GM19438 (cell line): ENCODE results near the gene PRPF38A.
"Not testable (repeated sequence)": the region's sequence is repeated elsewhere in the genome, so short reads cannot be mapped to it uniquely, and the experiment has no call there.

Experiments
- ATAC-seq: cut with Tn5 transposase; IDR thresholded peaks from one replicate; pipeline ENCODE4 v1.9.1; 2021; ENCODE audit warnings: low read depth; ENCODE audit not compliant: unreplicated experiment

PRPF38A gene, protein sequence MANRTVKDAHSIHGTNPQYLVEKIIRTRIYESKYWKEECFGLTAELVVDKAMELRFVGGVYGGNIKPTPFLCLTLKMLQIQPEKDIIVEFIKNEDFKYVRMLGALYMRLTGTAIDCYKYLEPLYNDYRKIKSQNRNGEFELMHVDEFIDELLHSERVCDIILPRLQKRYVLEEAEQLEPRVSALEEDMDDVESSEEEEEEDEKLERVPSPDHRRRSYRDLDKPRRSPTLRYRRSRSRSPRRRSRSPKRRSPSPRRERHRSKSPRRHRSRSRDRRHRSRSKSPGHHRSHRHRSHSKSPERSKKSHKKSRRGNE

DNA sequence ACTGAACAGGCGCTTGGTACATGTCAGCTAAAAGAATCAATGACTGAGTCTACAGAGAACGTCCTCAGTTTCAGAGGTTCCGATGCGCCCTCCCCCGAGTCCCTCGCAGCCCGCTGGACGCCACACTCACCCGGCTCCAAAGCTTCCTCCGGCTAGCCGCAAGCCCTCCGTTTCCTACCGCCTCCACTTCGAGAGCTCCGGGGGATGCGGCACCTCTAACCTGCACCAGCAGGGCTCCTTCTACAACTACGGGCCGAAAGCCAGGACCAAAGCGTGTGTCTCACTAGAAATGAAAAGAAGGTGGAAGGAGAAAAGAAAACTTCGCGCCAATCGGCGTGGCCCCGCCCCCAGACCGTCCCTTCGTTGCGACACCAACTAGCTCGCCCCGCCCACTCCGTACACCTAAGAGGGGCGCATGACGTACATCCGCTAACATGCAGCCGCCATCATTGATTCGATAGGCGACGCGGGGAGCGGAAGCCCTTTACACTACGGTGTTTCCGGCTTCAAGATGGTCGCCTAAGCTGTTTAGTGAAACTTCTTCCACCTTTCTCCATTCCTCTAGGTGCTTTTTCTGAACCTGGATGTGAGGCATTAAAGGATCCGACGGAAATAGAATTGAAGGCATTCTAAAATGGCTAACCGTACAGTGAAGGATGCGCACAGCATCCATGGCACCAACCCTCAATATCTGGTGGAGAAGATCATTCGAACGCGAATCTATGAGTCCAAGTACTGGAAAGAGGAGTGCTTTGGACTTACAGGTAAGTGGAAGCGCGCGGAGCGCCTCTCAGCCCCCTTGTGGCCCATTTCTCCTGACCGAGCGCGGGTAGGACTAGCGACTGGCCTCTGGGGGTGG is at the start of gene PRPF38A, which contains the start of gene ORC1:
Gene PRPF38A, plus strand, starts transcription at position 487 of the 859 bp plus-strand sequence. Its CDS starts 148 bp downstream, at position 635.
Gene ORC1, minus strand, starts transcription at position 308 of the 859 bp plus-strand sequence. CDS start 2,200 bp downstream, outside the sequence.
- ATAC-seq: peak; percentile 93

DNA sequence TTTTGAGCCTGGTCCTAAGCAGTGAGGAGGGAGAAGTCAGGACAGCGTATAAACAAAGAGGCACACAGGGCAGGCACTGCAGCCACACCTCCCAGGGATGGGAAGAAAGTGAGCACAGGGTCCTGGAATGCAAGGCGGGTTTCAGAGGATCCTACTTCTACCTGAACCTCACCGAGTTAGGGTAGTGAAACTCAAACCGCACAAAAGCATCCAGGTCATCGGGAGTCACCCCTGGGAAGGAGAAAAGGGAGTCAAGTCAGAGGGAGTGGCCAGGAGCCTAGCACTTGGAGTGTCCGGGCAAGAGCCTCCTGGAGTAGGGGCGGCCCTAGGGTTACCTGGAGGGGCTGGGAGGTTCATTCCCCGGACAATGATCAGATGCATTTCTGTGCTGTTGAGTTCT is 49.0 kb upstream of the PRPF38A start:
- ATAC-seq: no peak

DNA sequence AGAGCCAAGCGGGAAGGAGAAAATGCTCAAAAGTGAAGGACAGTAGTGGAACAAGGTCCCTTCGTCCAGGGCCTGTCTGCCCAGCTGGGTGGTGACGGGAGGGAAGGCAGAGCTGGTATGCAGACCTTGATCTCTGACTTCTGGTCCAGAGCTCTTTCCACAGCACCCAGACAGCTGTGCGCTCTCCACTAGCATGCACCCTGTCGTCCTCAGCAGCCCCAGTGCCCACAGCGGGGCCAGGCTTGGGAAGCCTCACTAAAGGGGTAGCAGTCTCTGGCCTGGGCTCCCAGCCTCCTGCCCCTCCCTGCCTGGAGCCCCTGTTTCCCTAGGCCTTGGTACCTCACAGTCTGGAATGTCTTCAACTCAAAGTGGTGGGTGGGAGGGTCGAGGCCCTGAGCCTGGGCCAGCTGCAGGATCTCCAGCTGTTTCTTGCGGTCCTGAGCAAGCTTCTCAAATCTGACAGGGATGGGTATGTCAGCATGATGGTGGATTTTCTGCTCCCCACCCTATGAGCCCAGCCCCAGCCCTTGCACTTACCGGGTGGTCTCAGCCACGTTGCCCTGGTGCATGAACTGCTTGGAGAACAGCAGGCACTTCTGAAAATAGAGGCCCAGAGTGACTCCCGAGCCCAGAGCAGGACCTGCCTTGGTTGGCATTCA is 48.4 kb upstream of the PRPF38A start:
- no peak for ATAC-seq

DNA sequence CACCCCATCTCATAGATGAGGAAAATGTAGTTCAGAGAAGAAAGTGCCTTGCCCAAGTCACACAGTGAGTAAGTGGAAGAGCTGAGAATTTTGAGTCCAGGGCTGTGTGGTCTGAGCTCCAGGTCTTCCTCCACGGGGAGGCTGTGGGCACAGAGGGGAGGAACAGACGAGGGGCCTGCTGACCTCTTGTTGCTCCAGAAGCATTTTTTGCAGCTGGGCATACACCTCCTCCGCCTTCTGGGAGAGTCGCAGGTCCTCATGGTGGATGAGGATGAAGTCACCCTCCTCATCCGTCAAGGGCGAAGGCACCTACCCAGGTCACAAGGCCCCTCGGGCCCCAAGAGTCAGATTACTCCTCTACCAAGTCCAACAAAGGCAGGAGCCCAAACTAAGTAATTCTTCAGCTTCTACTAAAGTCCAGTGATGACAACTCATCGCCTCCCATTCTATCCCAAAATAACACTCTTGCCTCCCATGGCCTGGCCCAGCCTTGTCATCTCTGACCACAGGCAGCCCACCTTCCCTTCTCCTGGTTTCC is 47.5 kb upstream of the PRPF38A start:
- ATAC-seq: no peak

DNA sequence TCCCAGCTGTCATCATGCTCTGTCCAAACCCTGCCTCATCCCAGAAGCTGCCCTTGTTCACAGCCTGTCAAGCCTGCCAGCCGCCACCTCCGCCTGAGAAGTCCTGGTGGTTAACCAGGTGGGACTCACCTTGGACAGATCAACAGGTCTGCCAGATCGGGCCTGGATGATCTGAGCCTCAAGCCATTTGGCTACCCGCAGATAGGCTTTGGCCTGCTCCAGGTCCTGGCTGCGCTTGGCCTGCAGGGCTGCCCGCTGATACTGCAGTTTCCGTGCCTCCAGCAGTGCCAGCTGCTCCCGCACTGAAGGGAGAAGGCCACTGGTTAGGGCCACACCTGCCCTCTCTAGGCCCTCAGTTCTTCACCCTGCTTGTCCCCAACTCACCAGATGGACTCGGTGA is 47.0 kb upstream of the PRPF38A start:
- no peak for ATAC-seq

DNA sequence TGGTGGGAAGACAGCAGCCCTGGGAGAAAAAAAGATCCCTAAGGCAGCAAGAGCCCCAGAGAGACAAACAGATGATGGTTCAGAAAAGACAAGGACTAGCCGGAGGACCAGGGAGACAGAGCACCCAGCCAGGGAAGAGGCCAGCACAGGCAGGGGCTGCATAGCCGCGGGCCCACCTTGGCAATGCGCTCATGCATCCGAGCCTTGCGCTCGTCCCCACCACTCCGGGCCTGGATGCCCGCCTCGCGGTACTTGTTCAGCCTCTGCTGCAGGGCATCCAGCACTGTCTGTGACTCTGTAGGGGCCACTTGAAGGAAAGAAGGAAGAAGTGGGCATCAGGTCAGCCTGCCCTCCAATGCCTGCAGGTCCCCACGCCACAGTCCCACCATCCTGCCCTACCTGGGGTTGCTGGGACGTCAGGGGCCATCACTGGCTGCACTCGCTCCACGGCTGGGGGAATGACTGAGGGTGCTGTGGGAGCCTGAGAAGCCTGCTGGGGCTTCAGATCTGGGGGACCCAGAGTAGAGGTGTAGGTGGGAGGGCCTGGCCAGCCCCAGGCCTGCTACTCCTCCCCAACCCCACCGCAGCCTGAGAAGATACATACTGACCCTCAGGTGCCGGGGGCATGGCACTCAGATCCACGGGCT is 45.4 kb upstream of the PRPF38A start:
- no peak for ATAC-seq

DNA sequence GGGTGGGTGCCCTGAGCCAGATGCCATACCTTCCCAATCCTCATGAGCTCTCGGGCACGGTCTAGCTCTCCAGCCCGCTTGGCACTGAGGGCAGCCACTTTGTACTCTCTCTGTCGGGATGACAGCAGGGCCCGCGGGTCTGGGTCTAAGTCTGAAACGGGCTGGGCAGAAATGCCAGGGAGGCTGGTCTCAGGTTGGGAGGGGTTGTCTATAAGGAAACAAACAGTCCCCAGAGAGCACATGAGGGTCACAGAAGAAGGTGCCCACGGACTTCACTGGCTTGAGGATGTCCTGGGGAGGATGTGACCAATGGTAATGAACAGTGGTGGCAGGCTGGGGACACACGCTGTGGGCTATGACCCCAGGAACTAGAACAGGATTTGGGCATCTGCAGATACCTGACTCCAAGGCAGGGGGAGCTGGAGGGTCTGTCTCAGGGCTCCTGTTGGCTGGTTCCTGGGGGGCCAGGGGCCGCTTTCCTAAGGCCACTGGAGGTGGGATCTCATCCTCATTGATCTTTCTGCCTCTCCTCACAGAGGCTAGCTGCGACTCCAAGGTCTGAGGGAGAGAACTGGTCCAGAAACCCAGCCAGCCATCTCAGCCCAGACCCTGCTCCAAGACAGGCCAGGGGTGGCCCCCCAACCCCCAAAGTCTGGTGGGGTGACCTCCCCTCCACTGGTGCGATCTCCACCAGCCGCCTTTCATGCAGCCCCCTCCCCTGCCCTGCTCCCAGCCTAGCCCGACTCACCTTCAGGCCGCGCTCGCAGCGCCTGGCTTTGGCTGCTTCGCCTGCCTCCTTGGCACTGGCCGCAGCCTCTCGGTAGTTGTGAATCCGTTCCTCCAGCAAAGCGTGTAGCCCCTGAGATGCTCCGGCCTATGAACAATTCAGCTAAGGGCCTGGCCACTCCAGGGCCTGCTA is 44.5 kb upstream of the PRPF38A start:
- no peak for ATAC-seq

DNA sequence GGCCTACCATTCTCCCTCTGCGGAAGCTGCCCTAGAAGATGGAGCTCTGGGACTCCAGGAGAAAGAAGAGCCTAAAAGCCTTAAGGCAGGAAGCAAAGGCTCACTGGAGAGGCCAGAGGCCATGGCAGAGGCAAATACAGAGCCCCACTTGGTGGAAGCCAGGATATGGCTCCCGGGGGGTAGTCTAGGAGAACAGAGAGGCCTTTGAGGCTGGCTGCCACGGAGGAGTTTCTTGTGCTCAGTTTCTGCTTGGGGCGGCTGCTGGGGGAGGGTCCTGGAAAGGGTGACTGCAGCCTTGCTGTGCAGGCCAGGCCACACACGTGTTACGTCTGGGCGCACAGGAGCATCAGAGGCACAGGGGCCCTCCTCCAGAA is 43.8 kb upstream of the PRPF38A start:
- ATAC-seq: no peak

DNA sequence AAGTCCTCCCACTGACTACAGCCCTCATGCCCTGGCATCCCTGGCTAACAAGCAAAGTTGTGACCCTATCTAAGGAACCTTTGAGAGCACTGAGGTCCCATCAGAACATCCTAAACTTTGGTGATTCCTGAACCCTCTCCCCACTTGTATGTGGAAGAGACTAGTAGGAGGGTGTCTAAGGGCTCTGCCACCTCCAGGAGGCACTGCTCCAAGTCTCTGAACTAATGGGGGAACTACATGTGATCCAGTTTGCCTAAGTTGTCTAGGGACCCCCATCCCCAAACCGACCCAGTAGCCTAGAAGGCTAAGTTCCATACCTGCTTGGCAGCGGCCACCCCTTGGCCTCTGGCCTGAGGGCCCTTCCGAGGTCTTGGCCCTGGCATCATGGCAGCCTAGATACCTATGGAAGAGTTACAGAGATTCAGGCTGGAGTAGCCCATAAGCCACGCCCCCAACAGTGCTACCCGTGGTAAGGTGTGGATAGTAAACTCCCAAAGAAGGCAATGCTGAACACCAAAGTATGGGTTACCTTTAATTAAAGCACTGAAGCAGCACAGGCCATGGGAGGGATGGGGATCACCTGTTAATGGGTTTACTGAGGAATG is 40.1 kb upstream of the PRPF38A start:
- ATAC-seq: no peak

DNA sequence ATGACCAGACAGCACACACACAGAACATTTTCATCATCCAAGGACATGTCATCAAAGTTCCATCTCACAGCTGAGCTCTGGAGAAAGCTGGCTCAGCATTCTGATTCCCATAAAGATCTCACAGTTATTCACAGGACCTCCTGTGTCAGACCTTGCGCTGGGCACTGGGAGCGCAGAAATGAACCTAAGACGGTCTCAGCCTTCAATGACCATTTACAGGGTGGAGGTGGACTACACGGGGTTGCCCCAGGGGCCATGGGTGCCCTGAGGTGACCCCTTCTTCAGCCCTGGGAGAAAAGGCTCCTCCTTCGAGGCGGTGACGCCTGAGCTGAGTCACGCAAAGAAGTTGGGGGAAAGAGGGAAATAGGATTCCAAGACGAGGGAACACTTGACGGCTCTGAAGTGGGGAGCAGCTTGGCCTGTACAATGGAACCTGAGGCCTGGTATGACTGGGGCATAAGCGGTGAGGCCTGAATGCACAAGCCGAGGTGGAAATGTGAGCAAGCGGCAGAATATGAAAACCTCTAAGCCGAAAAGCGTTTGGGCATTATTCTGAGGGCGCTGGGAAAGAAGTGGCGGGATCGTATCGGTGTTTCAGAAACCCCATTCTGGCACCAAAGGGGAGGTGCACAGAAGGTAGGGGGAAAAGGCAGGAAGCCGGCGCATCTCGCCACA is 39.2 kb upstream of the PRPF38A start:
- ATAC-seq: peak; percentile 33

DNA sequence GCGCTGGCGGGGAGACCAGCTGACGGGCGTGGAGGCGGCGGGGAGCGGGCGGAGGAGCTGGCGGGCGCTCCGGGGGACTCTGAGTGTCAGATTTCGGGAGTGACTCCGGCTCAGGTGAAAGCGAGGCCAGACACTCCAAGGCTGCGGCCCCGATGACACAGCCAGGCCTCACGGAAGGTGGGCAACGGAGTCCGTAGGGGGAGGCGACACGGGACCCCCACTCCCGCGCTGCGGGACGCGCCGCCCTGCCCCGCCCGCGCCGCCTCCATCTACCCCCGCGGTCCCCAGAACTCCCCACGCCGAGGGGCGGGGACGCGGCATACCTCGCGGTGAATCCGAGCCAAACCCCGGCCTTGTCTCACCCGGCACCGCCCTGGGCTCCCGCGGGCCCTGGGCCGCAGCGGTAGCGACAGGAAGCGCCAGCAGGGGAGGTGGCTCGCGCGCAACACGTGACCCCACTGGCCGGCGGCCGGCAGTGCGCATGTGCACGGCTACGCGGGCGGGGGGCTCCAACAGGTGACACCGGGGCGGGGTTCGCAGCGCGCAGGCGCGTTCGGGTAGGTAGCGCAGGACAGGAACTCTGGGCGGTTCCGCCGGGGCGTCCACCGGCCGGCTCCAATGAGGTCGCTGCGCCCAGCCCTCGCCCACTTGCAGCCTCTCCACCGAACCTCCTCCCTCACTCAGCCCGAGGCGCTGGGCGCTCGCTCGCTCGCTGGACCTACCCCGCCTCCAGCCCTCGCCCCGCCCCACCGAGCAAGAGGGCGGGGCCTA is 38.5 kb upstream of the PRPF38A start, which contains the start of gene CC2D1B:
Gene CC2D1B, minus strand, starts transcription at position 460 of the 771 bp plus-strand sequence. CDS start 1,585 bp downstream, outside the sequence.
- peak; percentile 88 for ATAC-seq

DNA sequence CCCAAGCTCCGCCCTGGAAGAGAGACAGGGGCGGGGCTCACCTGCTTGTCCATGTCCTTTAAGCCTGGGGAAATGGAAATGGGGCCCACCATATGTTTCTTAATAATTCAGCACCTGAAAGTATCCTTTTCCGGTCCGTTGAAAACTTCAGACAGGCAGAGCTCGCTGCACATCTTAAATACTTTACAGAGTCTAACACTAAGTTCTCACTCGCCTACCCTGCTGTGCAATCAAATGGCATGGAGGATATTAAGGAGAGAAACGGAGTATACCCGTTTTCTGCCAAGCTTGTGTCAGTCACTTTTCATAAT is 37.9 kb upstream of the PRPF38A start:
- ATAC-seq: no peak

DNA sequence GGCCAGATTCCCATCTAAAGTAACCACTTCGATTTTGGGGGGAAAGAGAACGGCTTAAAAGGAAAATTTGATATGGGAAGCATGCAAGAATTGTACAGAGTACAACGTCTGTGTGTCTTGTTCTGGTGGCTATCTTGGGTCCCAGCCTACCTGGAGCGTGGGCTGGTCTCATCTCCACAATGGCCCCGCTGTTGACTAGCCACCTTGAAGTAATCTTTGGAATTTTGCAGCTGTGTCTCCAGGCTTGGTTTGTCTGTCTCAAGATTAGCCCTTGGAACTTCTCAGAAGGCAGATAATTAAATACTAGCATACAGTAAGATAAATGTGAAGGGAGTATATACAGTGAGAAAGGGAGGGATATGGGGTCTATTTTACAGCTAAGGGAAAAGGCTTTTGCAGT is 37.1 kb upstream of the PRPF38A start:
- ATAC-seq: no peak

DNA sequence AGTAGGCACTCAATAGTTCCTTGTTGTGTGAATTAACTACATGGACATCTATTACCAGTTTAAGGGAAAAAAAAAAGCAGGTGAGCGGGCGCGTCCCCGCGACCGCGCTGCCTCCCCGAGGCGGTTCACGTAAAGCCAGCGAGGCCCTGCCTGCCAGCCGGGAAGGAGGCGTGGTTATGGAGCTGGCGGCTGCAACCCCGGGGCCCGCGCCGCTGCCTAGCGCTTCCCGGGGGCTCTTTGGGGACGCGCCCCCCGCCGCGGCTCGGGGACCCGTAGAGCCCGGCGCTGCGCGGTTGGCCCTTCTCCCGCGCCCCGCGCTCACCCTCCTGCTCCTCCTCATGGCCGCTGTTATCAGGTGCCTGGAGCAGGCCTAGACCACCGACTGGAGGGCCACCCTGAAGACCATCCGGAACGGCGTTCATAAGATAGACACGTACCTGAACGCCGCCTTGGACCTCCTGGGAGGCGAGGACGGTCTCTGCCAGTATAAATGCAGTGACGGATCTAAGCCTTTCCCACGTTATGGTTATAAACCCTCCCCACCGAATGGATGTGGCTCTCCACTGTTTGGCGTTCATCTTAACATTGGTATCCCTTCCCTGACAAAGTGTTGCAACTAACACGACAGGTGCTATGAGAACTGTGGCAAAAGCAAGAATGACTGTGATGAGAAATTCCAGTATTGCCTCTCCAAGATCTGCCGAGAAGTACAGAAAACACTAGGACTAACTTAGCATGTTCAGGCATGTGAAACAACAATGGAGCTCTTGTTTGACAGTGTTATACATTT is 35.8 kb upstream of the PRPF38A start:
- no peak for ATAC-seq

DNA sequence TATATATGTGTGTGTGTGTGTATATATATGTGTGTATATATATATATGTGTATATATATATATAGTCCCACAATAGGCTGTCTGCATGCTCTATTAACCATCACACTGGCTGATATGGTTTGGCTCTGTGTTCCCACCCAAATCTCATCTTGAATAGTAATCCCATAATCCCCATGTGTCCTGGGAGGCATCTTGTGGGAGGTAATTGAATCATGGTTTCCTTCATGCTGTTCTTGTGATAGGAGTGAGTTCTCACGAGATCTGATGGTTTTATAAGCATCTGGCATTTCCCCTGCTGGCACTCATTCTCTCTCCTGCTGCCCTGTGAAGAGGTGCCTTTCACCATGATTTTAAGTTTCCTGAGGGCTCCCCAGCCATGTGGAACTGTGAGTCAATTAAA is 34.6 kb upstream of the PRPF38A start:
- not testable (repeated sequence) for ATAC-seq

DNA sequence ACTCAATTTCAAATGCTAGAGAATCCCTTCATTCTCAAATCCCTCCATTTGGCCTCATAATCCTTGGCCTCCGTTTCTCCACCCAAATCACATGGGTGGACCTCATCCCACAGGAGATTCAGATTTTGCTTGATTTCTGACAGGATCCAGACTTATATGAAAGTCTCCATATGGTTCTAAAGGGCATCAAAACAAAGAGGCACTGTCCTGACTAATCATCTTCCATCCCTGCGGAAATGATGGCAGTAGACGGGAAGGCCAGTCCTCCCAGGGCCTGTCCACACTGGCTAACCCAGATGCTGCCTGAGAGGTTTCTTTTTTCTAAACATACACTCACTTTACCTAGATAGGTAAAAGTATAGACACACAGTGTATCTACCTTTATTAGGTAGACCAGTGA is 19.0 kb upstream of the PRPF38A start:
- ATAC-seq: no peak

DNA sequence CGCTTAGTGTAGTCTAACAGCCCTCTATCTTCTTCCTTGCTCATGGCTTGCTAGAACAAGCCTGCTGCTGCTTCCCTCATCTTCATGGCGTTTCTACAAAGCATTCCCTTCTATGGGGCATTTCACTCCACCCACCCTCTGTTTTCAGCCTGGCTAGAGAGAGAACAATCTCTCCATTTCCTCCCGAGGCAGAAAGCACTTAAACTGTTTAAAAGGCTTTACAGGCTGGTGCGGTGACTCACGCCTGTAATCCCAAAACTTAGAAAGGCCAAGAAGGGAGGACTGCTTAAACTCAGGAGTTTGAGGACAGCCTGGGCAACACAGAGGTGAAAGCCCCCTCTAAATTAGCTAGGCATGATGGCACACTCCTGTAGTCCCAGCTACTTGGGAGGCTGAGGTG is 17.9 kb upstream of the PRPF38A start:
- ATAC-seq: no peak
